DND-41 (cell line): ENCODE measurements around the gene SAMM50.

Experiments used
- ATAC-seq: fragments of 200-7000 bp; cut with Tn5 transposase; 3 replicates; pipeline ENCODE4 v1.9.1; 2021; ENCODE audit warnings: low read depth; ENCODE audit not compliant: insufficient read depth
- DNase-seq: peaks from one replicate; pipeline ENCODE4 v3.0.0-alpha.2; 2020
- H2AFZ ChIP-seq: 2 replicates; pipeline ENCODE4 v1.6.0; 2012; ENCODE audit warnings: low read depth, low read length
- H3K27ac ChIP-seq: 2 replicates; pipeline ENCODE4 v1.5.1; 2012; ENCODE audit warnings: low read length, inconsistent platforms
- H3K27me3 ChIP-seq: fragments of 200-600 bp; sonication (generic); 2 replicates; pipeline ENCODE4 v1.6.0; 2012; ENCODE audit warnings: low read length, mild to moderate bottlenecking, inconsistent platforms; ENCODE audit not compliant: insufficient read depth, poor library complexity
- H3K36me3 ChIP-seq: 2 replicates; pipeline ENCODE4 v1.5.1; 2012; ENCODE audit warnings: low read length, inconsistent platforms; ENCODE audit not compliant: insufficient read depth
- H3K4me1 ChIP-seq: 2 replicates; pipeline ENCODE4 v1.5.1; 2012; ENCODE audit warnings: mild to moderate bottlenecking, low read length; ENCODE audit not compliant: insufficient read depth
- H3K4me2 ChIP-seq: 2 replicates; pipeline ENCODE4 v1.6.0; 2012; ENCODE audit warnings: mild to moderate bottlenecking, moderate library complexity, low read length, inconsistent platforms; ENCODE audit not compliant: insufficient read depth
- H3K4me3 ChIP-seq, 2 experiments: fragments of 200-600 bp in 1 of 2; shearing (Covaris generic) in 1 of 2; 2 replicates each; pipeline ENCODE4 v1.5.1; 2012 to 2016; ENCODE audit warnings: inconsistent platforms in 2 of 2, low read length in 2 of 2, mild to moderate bottlenecking in 2 of 2, low read depth in 1 of 2, moderate library complexity in 1 of 2
- H3K79me2 ChIP-seq: 2 replicates; pipeline ENCODE4 v1.6.0; 2012; ENCODE audit warnings: low read length, inconsistent platforms; ENCODE audit not compliant: insufficient read depth
- H3K9ac ChIP-seq: 2 replicates; pipeline ENCODE4 v1.6.0; 2012; ENCODE audit warnings: low read depth, mild to moderate bottlenecking, inconsistent platforms, low read length, moderate library complexity
- H3K9me3 ChIP-seq: 2 replicates; pipeline ENCODE4 v1.5.1; 2012; ENCODE audit warnings: low read length, moderate library complexity, mild to moderate bottlenecking, inconsistent platforms; ENCODE audit not compliant: insufficient read depth, severe bottlenecking
- H4K20me1 ChIP-seq: 2 replicates; pipeline ENCODE4 v1.6.0; 2012; ENCODE audit warnings: low read length; ENCODE audit not compliant: insufficient read depth
- CTCF ChIP-seq: IDR thresholded peaks from 2 replicates; pipeline ENCODE4 v1.5.1; 2012; ENCODE audit warnings: borderline replicate concordance, low read length, moderate library complexity, mild to moderate bottlenecking; ENCODE audit not compliant: poor library complexity, severe bottlenecking; ENCODE audit errors: extremely low read depth
- EZH2 ChIP-seq: IDR thresholded peaks from 3 replicates; pipeline ENCODE4 v1.6.1; 2012; ENCODE audit warnings: borderline replicate concordance, low read depth, mild to moderate bottlenecking, moderate library complexity, low read length, inconsistent platforms; ENCODE audit not compliant: severe bottlenecking

SAMM50 gene

GRCh38 chr22:43941449-43941848 is 13.8 kb upstream of the SAMM50 start:
- no peak overlapping the region for H3K27ac ChIP-seq
- H3K4me3 ChIP-seq, result no peak overlapping the region
- no peak overlapping the region for H2AFZ ChIP-seq
- H3K36me3 ChIP-seq, result no peaks in the 10 kb centered on the region
- no peaks in the 10 kb centered on the region for H3K9me3 ChIP-seq
- no peaks in the 10 kb centered on the region for H4K20me1 ChIP-seq
- no peaks in the 10 kb centered on the region for H3K4me1 ChIP-seq
- no peak for TF ChIP-seq CTCF
- no peak for TF ChIP-seq EZH2
- no peaks in the 10 kb centered on the region for H3K79me2 ChIP-seq
- ATAC-seq (no peak), DNase-seq (no peak)
- H3K27me3 ChIP-seq, result no peaks in the 10 kb centered on the region
- H3K9ac ChIP-seq, result no peak overlapping the region
- H3K4me2 ChIP-seq, result no peak overlapping the region

DNA sequence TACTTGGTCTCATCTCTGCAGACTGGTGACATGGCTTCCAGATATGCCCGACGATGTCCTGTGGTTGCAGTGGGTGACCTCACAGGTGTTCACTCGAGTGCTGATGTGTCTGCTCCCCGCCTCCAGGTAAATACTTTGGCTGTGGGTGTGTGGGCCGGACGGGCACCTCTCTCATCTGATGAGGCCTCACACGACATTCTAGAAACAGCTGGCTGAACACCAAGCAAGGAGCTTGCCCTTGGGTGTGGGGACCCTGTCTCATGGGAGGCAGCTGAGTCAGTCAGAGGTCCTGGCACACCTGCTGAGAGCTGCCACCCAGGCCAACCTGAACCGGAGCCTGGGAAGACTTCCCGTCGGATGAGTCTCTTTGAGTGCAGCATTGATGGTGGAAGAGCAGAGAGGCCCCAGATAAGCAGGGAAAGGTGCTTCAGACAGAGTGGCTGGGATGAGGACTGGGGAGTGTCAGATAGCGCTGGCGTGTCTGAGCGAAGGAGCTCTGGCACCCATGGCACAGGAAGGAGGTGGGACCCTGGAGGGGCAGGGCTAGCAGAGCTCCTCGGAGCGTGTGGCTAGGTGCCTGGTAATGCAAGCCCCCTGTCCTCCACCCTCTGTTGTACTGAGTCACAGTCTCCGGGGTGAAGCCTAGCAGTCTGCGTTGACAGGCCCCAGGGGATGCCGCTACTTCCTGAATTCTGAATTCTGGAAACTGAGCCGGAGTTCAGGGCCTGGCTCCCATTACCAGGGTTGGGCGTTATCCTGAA is 10.4 kb upstream of the SAMM50 start:
- Histone ChIP-seq H3K4me2 (no peak overlapping the region), H3K27me3 (no peaks in the 10 kb centered on the region), H3K36me3 (no peaks in the 10 kb centered on the region), H3K9me3 (no peaks in the 10 kb centered on the region), H3K27ac (no peak overlapping the region), H3K4me3 (no peak overlapping the region), H3K4me1 (no peaks in the 10 kb centered on the region), H3K79me2 (no peaks in the 10 kb centered on the region), H4K20me1 (no peaks in the 10 kb centered on the region), H2AFZ (no peak overlapping the region), H3K9ac (no peak overlapping the region)
- TF ChIP-seq EZH2 (no peak), CTCF (no peak)
- DNase-seq, result no peak
- no peak for ATAC-seq

GRCh38 chr22:43945632-43946383 is 9.4 kb upstream of the SAMM50 start:
- Histone ChIP-seq H3K4me3 (no peak overlapping the region), H3K9ac (no peak overlapping the region), H3K36me3 (no peaks in the 10 kb centered on the region), H3K4me1 (no peaks in the 10 kb centered on the region), H4K20me1 (no peaks in the 10 kb centered on the region), H3K79me2 (no peaks in the 10 kb centered on the region), H3K27ac (no peak overlapping the region), H3K27me3 (no peaks in the 10 kb centered on the region), H3K9me3 (no peaks in the 10 kb centered on the region), H2AFZ (no peak overlapping the region), H3K4me2 (no peak overlapping the region)
- ATAC-seq (peak; percentile 100), DNase-seq (peak; percentile 71)
- TF ChIP-seq EZH2 (no peak), CTCF (peak; percentile 84)
